B cell (primary cell): ENCODE measurements around the gene PEX14. TPM values are rescaled to one million over a fixed set of nuclear protein-coding genes. Genes with fewer than 3 reads are reported as not detected.

Source experiments
- ATAC-seq: fragments of 200-7000 bp; cut with Tn5 transposase; one replicate; pipeline ENCODE4 v1.10.0; 2021; ENCODE audit warnings: low read depth, mild to moderate bottlenecking, moderate number of reproducible peaks, moderate library complexity
- CTCF ChIA-PET: fragments of 350-600 bp; sonication (Branson Sonifier 250); formaldehyde crosslinking; loops from one replicate; lab custom pipeline; 2021; ENCODE audit warnings: antibody characterized with exemption, inconsistent platforms; lab: Charles Lee
- POLR2A ChIA-PET: fragments of 350-600 bp; sonication (Branson Sonifier 250); formaldehyde crosslinking; loops from one replicate; lab custom pipeline; 2021; ENCODE audit warnings: antibody characterized with exemption; lab: Charles Lee
- DNase-seq: peaks from one replicate; pipeline ENCODE4 v3.0.0; 2013
- H2AFZ ChIP-seq: 2 replicates; pipeline ENCODE4 v1.6.1; 2012; ENCODE audit warnings: mild to moderate bottlenecking, low read depth, low read length; ENCODE audit not compliant: insufficient read depth, poor library complexity, severe bottlenecking
- H3K27ac ChIP-seq, 2 donors: 1 replicate in 1 of 2; 2 replicates in 1 of 2; pipeline ENCODE4 v1.5.1; 2012 to 2013; ENCODE audit warnings: low read length in 2 of 2, mild to moderate bottlenecking in 2 of 2, moderate library complexity in 1 of 2
- H3K27me3 ChIP-seq, 4 experiments: fragments of 200-600 bp in 1 of 4; sonication (generic) in 1 of 4; replicated peaks in 1 of 4; 1 replicate in 2 of 4; 2 replicates in 2 of 4; pipeline versions ENCODE4 v1.6.1 to v1.7.0; 2013 to 2016; ENCODE audit warnings: low read length in 3 of 4, mild to moderate bottlenecking in 2 of 4, mixed read lengths in 1 of 4, moderate library complexity in 1 of 4; ENCODE audit not compliant: insufficient read depth in 4 of 4, control insufficient read depth in 3 of 4; ENCODE audit errors: control extremely low read depth in 1 of 4
- H3K36me3 ChIP-seq, 2 experiments: replicated peaks in 1 of 2; 1 replicate in 1 of 2; 2 replicates in 1 of 2; pipeline versions ENCODE4 v1.6.1 to v1.7.1; 2013; ENCODE audit warnings: low read length in 1 of 2; ENCODE audit not compliant: insufficient read depth in 2 of 2, control insufficient read depth in 1 of 2; ENCODE audit errors: control extremely low read depth in 1 of 2, extremely low read depth in 1 of 2
- H3K4me1 ChIP-seq, 2 donors: fragments of 200-600 bp in 1 of 2; sonication (generic) in 1 of 2; 1 replicate in 1 of 2; 2 replicates in 1 of 2; pipeline versions ENCODE4 v1.5.1 to v1.6.1; 2013 to 2017; ENCODE audit warnings: low read length in 2 of 2; ENCODE audit not compliant: control insufficient read depth in 2 of 2, insufficient read depth in 2 of 2
- H3K4me2 ChIP-seq: replicated peaks from 2 replicates; pipeline ENCODE3; 2012; ENCODE audit warnings: mild to moderate bottlenecking, low read depth, low read length; ENCODE audit not compliant: poor library complexity, severe bottlenecking
- H3K4me3 ChIP-seq, 5 experiments: fragments of 200-600 bp in 1 of 5; sonication (generic) in 1 of 5; 1 replicate in 3 of 5; 2 replicates in 2 of 5; pipeline versions ENCODE4 v1.5.1 to v1.7.0; 2011 to 2016; ENCODE audit warnings: low read length in 4 of 5, mild to moderate bottlenecking in 4 of 5, low read depth in 2 of 5, control low read depth in 1 of 5, moderate library complexity in 1 of 5; ENCODE audit not compliant: insufficient read depth in 1 of 5; ENCODE audit errors: control extremely low read depth in 1 of 5, extremely low read depth in 1 of 5
- H3K79me2 ChIP-seq: fragments of 200-600 bp; sonication (generic); one replicate; pipeline ENCODE4 v1.6.0; 2016; ENCODE audit warnings: low read length; ENCODE audit not compliant: control insufficient read depth, insufficient read depth
- H3K9ac ChIP-seq: fragments of 200-600 bp; sonication (generic); 2 replicates; pipeline ENCODE4 v1.6.1; 2017; ENCODE audit warnings: mild to moderate bottlenecking, low read length, moderate library complexity
- H3K9me3 ChIP-seq, 3 donors: one replicate each; pipeline versions ENCODE4 v1.6.1 to v1.7.1; 2013; ENCODE audit warnings: low read length in 2 of 3; ENCODE audit not compliant: control insufficient read depth in 2 of 3, insufficient read depth in 1 of 3; ENCODE audit errors: control extremely low read depth in 1 of 3
- H4K20me1 ChIP-seq: 2 replicates; pipeline ENCODE4 v1.6.0; 2012; ENCODE audit warnings: mild to moderate bottlenecking, low read length; ENCODE audit not compliant: insufficient read depth, control insufficient read depth, poor library complexity, severe bottlenecking
- H3K27ac Mint-ChIP-seq: one replicate; pipeline ENCODE4 v1.8.0; 2021; ENCODE audit warnings: mixed read lengths
- H3K27me3 Mint-ChIP-seq: one replicate; pipeline ENCODE4 v1.8.0; 2021; ENCODE audit warnings: mixed read lengths
- H3K4me1 Mint-ChIP-seq: one replicate; pipeline ENCODE4 v1.8.0; 2021; ENCODE audit warnings: mixed read lengths
- H3K4me3 Mint-ChIP-seq: one replicate; pipeline ENCODE4 v1.8.0; 2021; ENCODE audit warnings: mixed read lengths
- H3K9me3 Mint-ChIP-seq: one replicate; pipeline ENCODE4 v1.8.0; 2022; ENCODE audit warnings: mixed read lengths; ENCODE audit not compliant: insufficient read depth
- CTCF ChIP-seq: fragments of 200-600 bp; IDR thresholded peaks from one replicate; pipeline ENCODE4 v1.8.0; 2022; ENCODE audit warnings: antibody characterized with exemption, mild to moderate bottlenecking
- EZH2 ChIP-seq: IDR thresholded peaks from 2 replicates; pipeline ENCODE4 v1.6.1; 2012; ENCODE audit warnings: borderline replicate concordance, low read depth, mild to moderate bottlenecking, moderate library complexity, low read length; ENCODE audit not compliant: insufficient read depth, poor library complexity, severe bottlenecking
- WGBS: methylation state at CpG from one replicate; pipeline ENCODE4 v1.1.5; 2013; ENCODE audit warnings: missing lambda C conversion rate; ENCODE audit not compliant: insufficient coverage; 5-methylcytosine and 5-hydroxymethylcytosine counted together
- intact Hi-C: fragments of 100-400 bp; cut with micrococcal nuclease; formaldehyde crosslinking; loops from one replicate; pipeline ENCODE4 v1.10.0; 2022
- polyA plus RNA-seq: library from polyadenylated mRNA; depleted of rRNA; stranded (reverse); fragments of >200 nt; gene quantifications from 2 replicates; pipeline ENCODE4 v1.2.3, GENCODE V29; 2012
- total RNA-seq, 2 donors: library from RNA; stranded (reverse); fragments of 120-200 nt in 1 of 2; gene quantifications; 1 replicate in 1 of 2; 2 replicates in 1 of 2; pipeline versions ENCODE4 v1.2.3 to v1.2.4, GENCODE V29; 2013 to 2022

Gene PEX14
- total and polyA plus RNA-seq, 2 donors (not counting 1 experiment from before 2014, with no cell fraction given): 14.1 to 19.3 TPM

- Histone ChIP-seq H2AFZ (no peak overlapping the region), H3K4me3 (no peak overlapping the region), H3K9me3 (no peaks in the 10 kb centered on the region), H3K27me3 (no peaks in the 10 kb centered on the region), H3K4me1 (peaks cover 0 to 2% of the 10 kb centered on the region in 2 donors), H4K20me1 (no peaks in the 10 kb centered on the region), H3K79me2 (no peaks in the 10 kb centered on the region), H3K36me3 (peaks cover 0 to 3% of the 10 kb centered on the region in 2 experiments), H3K9ac (no peak overlapping the region), H3K4me2 (no peak overlapping the region), H3K27ac (no peak overlapping the region)
- WGBS: 96% methylated on average over 4 of the region's 7 CpGs
- POLR2A ChIA-PET: no interaction called here
- Mint-ChIP-seq H3K27me3 (no peaks in the 10 kb centered on the region), H3K9me3 (no peaks in the 10 kb centered on the region), H3K4me3 (no peak overlapping the region), H3K27ac (no peak overlapping the region), H3K4me1 (peaks cover 2% of the 10 kb centered on the region)
- DNase-seq: no peak
- TF ChIP-seq CTCF: no peak
- TF ChIP-seq EZH2: no peak
- intact Hi-C loops: no loop called here
- CTCF ChIA-PET: interaction anchor here (0.6 kb wide), 1 partner anchor 13 kb away, joined by 4 read pairs; no protein-coding TSS in a partner anchor
- no peak for ATAC-seq
Observed at GRCh38 chr1:10438677-10439163, 36.0 kb upstream of the PEX14 start.

- Histone ChIP-seq H4K20me1 (no peaks in the 10 kb centered on the region), H3K4me2 (no peak overlapping the region), H3K36me3 (peaks cover 0 to 8% of the 10 kb centered on the region in 2 experiments), H3K4me3 (no peak overlapping the region), H3K79me2 (no peaks in the 10 kb centered on the region), H3K9me3 (no peaks in the 10 kb centered on the region), H3K27ac (no peak overlapping the region), H3K4me1 (no peaks in the 10 kb centered on the region), H3K27me3 (no peaks in the 10 kb centered on the region), H2AFZ (no peak overlapping the region), H3K9ac (no peak overlapping the region)
- no peak for ATAC-seq
- intact Hi-C loops: no loop called here
- no CpG with 5 or more reads among the region's 2 CpGs for WGBS
- ChIA-PET POLR2A (no interaction called here), CTCF (no interaction called here)
- Mint-ChIP-seq H3K27me3 (no peaks in the 10 kb centered on the region), H3K27ac (no peak overlapping the region), H3K9me3 (no peaks in the 10 kb centered on the region), H3K4me1 (no peaks in the 10 kb centered on the region), H3K4me3 (no peak overlapping the region)
- DNase-seq: no peak
- TF ChIP-seq EZH2 (no peak), CTCF (no peak)
Observed at GRCh38 chr1:10440305-10440704, 34.4 kb upstream of the PEX14 start.
